ENCODE measurements around the gene SUFU. TPM values are rescaled to one million over a fixed set of nuclear protein-coding genes. Genes with fewer than 3 reads are reported as not detected.
"Not testable (repeated sequence)": the region's sequence is repeated elsewhere in the genome, so short reads cannot be mapped to it uniquely, and the experiment has no call there.

SUFU gene
- total and polyA plus RNA-seq, 4 donors: 3.5 to 14.8 (median 9.8) TPM

- Histone ChIP-seq H3K9me3 (ENCODE audit: control insufficient read depth in 4 of 4, insufficient read depth in 3 of 4, low read length in 3 of 4) (no peaks in the 10 kb centered on the region), H3K9ac (ENCODE audit: insufficient read depth in 1 of 2, low read length in 2 of 2) (no peak overlapping the region), H3K4me3 (no peak overlapping the region), H3K36me3 (ENCODE audit: control insufficient read depth in 4 of 4, insufficient read depth in 4 of 4, low read length in 4 of 4) (peaks cover 0 to 18% (median 15%) of the 10 kb centered on the region in 4 donors), H3K4me1 (ENCODE audit: control insufficient read depth in 5 of 5, insufficient read depth in 5 of 5, low read length in 5 of 5) (peaks cover 0 to 10% (median 0%) of the 10 kb centered on the region in 5 donors), H3K27ac (ENCODE audit: low read depth in 1 of 2, low read length in 1 of 2) (no peak overlapping the region), H3K27me3 (ENCODE audit: control insufficient read depth in 3 of 3, insufficient read depth in 3 of 3, low read length in 2 of 3) (no peaks in the 10 kb centered on the region)
- DNase-seq (no peak), ATAC-seq (ENCODE audit: insufficient read depth, low FRiP score) (no peak)
- TF ChIP-seq CTCF (IDR thresholded peaks at IDR 0.05; ENCODE audit: control extremely low read depth, extremely low read depth): no peak
- WGBS, 2 donors: 78 to 88% methylated on average over 4 of the region's 4 CpGs
These were observed 21.0 kb downstream of the SUFU start for GRCh38 chr10:102524746-102525145.

- 90 to 97% methylated on average over 2 of the region's 2 CpGs for WGBS, 2 donors
- H3K4me1 ChIP-seq (ENCODE audit: control insufficient read depth in 5 of 5, insufficient read depth in 5 of 5, low read length in 5 of 5): peaks cover 0 to 10% (median 0%) of the 10 kb centered on the region in 5 donors
- no peak for TF ChIP-seq CTCF (IDR thresholded peaks at IDR 0.05; ENCODE audit: control extremely low read depth, extremely low read depth)
- no peaks in the 10 kb centered on the region for H3K27me3 ChIP-seq (ENCODE audit: control insufficient read depth in 3 of 3, insufficient read depth in 3 of 3, low read length in 2 of 3)
- DNase-seq: no peak
- H3K9ac ChIP-seq (ENCODE audit: insufficient read depth in 1 of 2, low read length in 2 of 2): no peak overlapping the region
- H3K27ac ChIP-seq (ENCODE audit: low read depth in 1 of 2, low read length in 1 of 2): no peak overlapping the region
- H3K36me3 ChIP-seq (ENCODE audit: control insufficient read depth in 4 of 4, insufficient read depth in 4 of 4, low read length in 4 of 4): peaks cover 0 to 16% (median 15%) of the 10 kb centered on the region in 4 donors
- ATAC-seq (ENCODE audit: insufficient read depth, low FRiP score): no peak
- H3K9me3 ChIP-seq (ENCODE audit: control insufficient read depth in 4 of 4, insufficient read depth in 3 of 4, low read length in 3 of 4): no peaks in the 10 kb centered on the region
- H3K4me3 ChIP-seq: no peak overlapping the region
These were observed 23.8 kb downstream of the SUFU start for GRCh38 chr10:102527546-102527945.

GRCh38 chr10:102534333-102534732, 30.6 kb downstream of the SUFU start:
- DNase-seq: no peak
- no peaks in the 10 kb centered on the region for H3K9me3 ChIP-seq (ENCODE audit: control insufficient read depth in 4 of 4, insufficient read depth in 3 of 4, low read length in 3 of 4)
- H3K36me3 ChIP-seq (ENCODE audit: control insufficient read depth in 4 of 4, insufficient read depth in 4 of 4, low read length in 4 of 4): peaks cover 0 to 5% (median 3%) of the 10 kb centered on the region in 4 donors
- TF ChIP-seq CTCF (IDR thresholded peaks at IDR 0.05; ENCODE audit: control extremely low read depth, extremely low read depth): no peak
- no peak overlapping the region for H3K9ac ChIP-seq (ENCODE audit: insufficient read depth in 1 of 2, low read length in 2 of 2)
- no peak overlapping the region for H3K4me3 ChIP-seq
- 62 to 82% methylated on average over 13 of the region's 13 CpGs for WGBS, 2 donors
- peak; percentile 11 for ATAC-seq (ENCODE audit: insufficient read depth, low FRiP score)
- H3K4me1 ChIP-seq (ENCODE audit: control insufficient read depth in 5 of 5, insufficient read depth in 5 of 5, low read length in 5 of 5): no peaks in the 10 kb centered on the region
- no peak overlapping the region for H3K27ac ChIP-seq (ENCODE audit: low read depth in 1 of 2, low read length in 1 of 2)
- no peaks in the 10 kb centered on the region for H3K27me3 ChIP-seq (ENCODE audit: control insufficient read depth in 3 of 3, insufficient read depth in 3 of 3, low read length in 2 of 3)

GRCh38 chr10:102534966-102535365, 31.2 kb downstream of the SUFU start:
- not testable (repeated sequence) for DNase-seq; ATAC-seq (ENCODE audit: insufficient read depth, low FRiP score); H3K36me3 ChIP-seq (ENCODE audit: control insufficient read depth in 4 of 4, insufficient read depth in 4 of 4, low read length in 4 of 4); H3K9ac ChIP-seq (ENCODE audit: insufficient read depth in 1 of 2, low read length in 2 of 2); H3K9me3 ChIP-seq (ENCODE audit: control insufficient read depth in 4 of 4, insufficient read depth in 3 of 4, low read length in 3 of 4); H3K27ac ChIP-seq (ENCODE audit: low read depth in 1 of 2, low read length in 1 of 2); H3K4me3 ChIP-seq; H3K4me1 ChIP-seq (ENCODE audit: control insufficient read depth in 5 of 5, insufficient read depth in 5 of 5, low read length in 5 of 5); H3K27me3 ChIP-seq (ENCODE audit: control insufficient read depth in 3 of 3, insufficient read depth in 3 of 3, low read length in 2 of 3)
- 89 to 95% methylated on average over 9 of the region's 9 CpGs for WGBS, 2 donors

Measured in lung (tissue), 12 donors.